Measurements from ENCODE around the gene ZFP36L1. TPM values are rescaled to one million over a fixed set of nuclear protein-coding genes. Genes with fewer than 3 reads are reported as not detected.

Gene ZFP36L1
- total RNA-seq, 6 experiments from 2014 or later: 135 to 161 (median 144) TPM

- H3K9me3 Mint-ChIP-seq: no peaks in the 10 kb centered on the region
- H3K27ac Mint-ChIP-seq: peak overlapping the region; percentile 11; the same call in 1 of the 2 replicates
- H3K27me3 Mint-ChIP-seq (ENCODE audit: insufficient read depth): 0 out of 2 replicates have a peak, but pooled peaks cover 1% of the 10 kb centered on the region
- H3K4me3 Mint-ChIP-seq: no peak overlapping the region
- no peak for TF ChIP-seq CTCF (IDR thresholded peaks at IDR 0.05)
- DNase-seq: no peak
- peaks cover 15% of the 10 kb centered on the region for H3K4me1 Mint-ChIP-seq (ENCODE audit: low read depth)
- no peaks in the 10 kb centered on the region for H3K36me3 Mint-ChIP-seq (ENCODE audit: low read depth)
Observed at GRCh38 chr14:68823434-68824206, 30.8 kb upstream of the ZFP36L1 start.

- Mint-ChIP-seq H3K27ac (no peak overlapping the region), H3K4me1 (ENCODE audit: low read depth) (peaks cover 15% of the 10 kb centered on the region), H3K27me3 (ENCODE audit: insufficient read depth) (0 out of 2 replicates have a peak, but pooled peaks cover 1% of the 10 kb centered on the region), H3K36me3 (ENCODE audit: low read depth) (no peaks in the 10 kb centered on the region), H3K9me3 (no peaks in the 10 kb centered on the region), H3K4me3 (no peak overlapping the region)
- no peak for DNase-seq
- TF ChIP-seq CTCF (IDR thresholded peaks at IDR 0.05): no peak
Observed at GRCh38 chr14:68822926-68823325, 30.1 kb upstream of the ZFP36L1 start.

- DNase-seq: no peak
- Mint-ChIP-seq H3K4me3 (no peak overlapping the region), H3K27ac (no peak overlapping the region), H3K4me1 (ENCODE audit: low read depth) (peaks cover 17% of the 10 kb centered on the region), H3K36me3 (ENCODE audit: low read depth) (no peaks in the 10 kb centered on the region), H3K27me3 (ENCODE audit: insufficient read depth) (0 out of 2 replicates have a peak, but pooled peaks cover 1% of the 10 kb centered on the region), H3K9me3 (no peaks in the 10 kb centered on the region)
- no peak for TF ChIP-seq CTCF (IDR thresholded peaks at IDR 0.05)
Observed at GRCh38 chr14:68822132-68822651, 29.3 kb upstream of the ZFP36L1 start.

GRCh38 chr14:68820999-68821683 is 28.3 kb upstream of the ZFP36L1 start:
- H3K4me1 Mint-ChIP-seq (ENCODE audit: low read depth): peaks cover 23% of the 10 kb centered on the region
- DNase-seq: no peak
- H3K9me3 Mint-ChIP-seq: no peaks in the 10 kb centered on the region
- TF ChIP-seq CTCF (IDR thresholded peaks at IDR 0.05): no peak
- no peak overlapping the region for H3K4me3 Mint-ChIP-seq
- H3K27ac Mint-ChIP-seq: no peak overlapping the region
- H3K36me3 Mint-ChIP-seq (ENCODE audit: low read depth): no peaks in the 10 kb centered on the region
- H3K27me3 Mint-ChIP-seq (ENCODE audit: insufficient read depth): 0 out of 2 replicates have a peak, but pooled peaks cover 1% of the 10 kb centered on the region

- no peaks in the 10 kb centered on the region for H3K9me3 Mint-ChIP-seq
- no peak for TF ChIP-seq CTCF (IDR thresholded peaks at IDR 0.05)
Observed at GRCh38 chr14:68820536-68820935, 27.7 kb upstream of the ZFP36L1 start.

More at GRCh38 chr14:68820536-68820935, 27.7 kb upstream of the ZFP36L1 start:
- Mint-ChIP-seq H3K27me3 (ENCODE audit: insufficient read depth) (0 out of 2 replicates have a peak, but pooled peaks cover 1% of the 10 kb centered on the region), H3K4me3 (no peak overlapping the region), H3K27ac (no peak overlapping the region), H3K36me3 (ENCODE audit: low read depth) (peaks cover 2% of the 10 kb centered on the region), H3K4me1 (ENCODE audit: low read depth) (peaks cover 28% of the 10 kb centered on the region)
- no peak for DNase-seq

Measured in HFFc6 (cell line).